T-helper 17 cell (primary cell): ENCODE measurements around the gene KDR. TPM values are rescaled to one million over a fixed set of nuclear protein-coding genes. Genes with fewer than 3 reads are reported as not detected.

ENCODE experiments used
- ATAC-seq: fragments of 150-1000 bp; cut with Tn5 transposase; 2 replicates; pipeline ENCODE4 v1.10.0; 2021; ENCODE audit warnings: mild to moderate bottlenecking, moderate library complexity
- DNase-seq, 3 donors: peaks; one replicate each; pipeline versions ENCODE4 v3.0.0 to v3.0.0-alpha.2; 2020 to 2021
- H3K9me3 ChIP-seq: one replicate; pipeline ENCODE4 v1.7.0; 2013; ENCODE audit warnings: low read length, mild to moderate bottlenecking; ENCODE audit not compliant: control insufficient read depth, poor library complexity, severe bottlenecking
- H3K27ac Mint-ChIP-seq: one replicate; pipeline ENCODE4 v1.8.0; 2022; ENCODE audit warnings: mild to moderate bottlenecking, moderate library complexity, mixed read lengths
- H3K27me3 Mint-ChIP-seq: one replicate; pipeline ENCODE4 v1.8.0; 2022; ENCODE audit warnings: mixed read lengths
- H3K36me3 Mint-ChIP-seq: one replicate; pipeline ENCODE4 v1.8.0; 2022; ENCODE audit warnings: low read depth, mixed read lengths
- H3K4me1 Mint-ChIP-seq: one replicate; pipeline ENCODE4 v1.8.0; 2022; ENCODE audit warnings: mild to moderate bottlenecking, mixed read lengths
- H3K4me3 Mint-ChIP-seq: one replicate; pipeline ENCODE4 v1.8.0; 2022; ENCODE audit warnings: mild to moderate bottlenecking, moderate library complexity, mixed read lengths
- total RNA-seq, 4 donors: library from RNA in 2 of 4; stranded (reverse) in 2 of 4; gene quantifications; one replicate each; pipeline ENCODE4 v1.2.3 and lab custom pipeline; 2022 to 2026

Gene KDR
- total RNA-seq, 2 donors from 2014 or later: not detected

DNA sequence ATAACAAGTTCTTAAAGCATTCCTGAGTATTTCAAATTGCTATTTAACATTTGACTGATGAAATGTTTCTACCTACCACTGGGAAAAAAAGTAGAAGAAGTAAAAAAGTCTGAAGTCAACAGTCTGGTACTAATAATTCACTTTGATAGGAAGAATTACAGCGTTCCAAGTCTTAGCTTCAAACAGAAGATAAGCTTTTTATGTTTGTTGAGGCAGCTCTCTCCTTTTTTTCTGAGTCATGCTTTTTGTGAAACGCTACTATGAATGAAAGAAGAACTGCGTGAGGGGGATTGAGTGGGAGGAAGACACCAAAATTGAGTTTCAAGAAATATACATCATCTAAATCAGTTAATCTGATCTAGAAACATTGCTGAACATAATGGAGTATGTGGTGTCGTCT is 13.0 kb upstream of the KDR start:
- H3K4me1 Mint-ChIP-seq: no peaks in the 10 kb centered on the region
- ATAC-seq (no peak), DNase-seq (no peak)
- H3K27me3 Mint-ChIP-seq: peaks cover 12% of the 10 kb centered on the region
- no peaks in the 10 kb centered on the region for H3K9me3 ChIP-seq
- no peak overlapping the region for H3K4me3 Mint-ChIP-seq
- no peak overlapping the region for H3K27ac Mint-ChIP-seq
- H3K36me3 Mint-ChIP-seq: no peaks in the 10 kb centered on the region

DNA sequence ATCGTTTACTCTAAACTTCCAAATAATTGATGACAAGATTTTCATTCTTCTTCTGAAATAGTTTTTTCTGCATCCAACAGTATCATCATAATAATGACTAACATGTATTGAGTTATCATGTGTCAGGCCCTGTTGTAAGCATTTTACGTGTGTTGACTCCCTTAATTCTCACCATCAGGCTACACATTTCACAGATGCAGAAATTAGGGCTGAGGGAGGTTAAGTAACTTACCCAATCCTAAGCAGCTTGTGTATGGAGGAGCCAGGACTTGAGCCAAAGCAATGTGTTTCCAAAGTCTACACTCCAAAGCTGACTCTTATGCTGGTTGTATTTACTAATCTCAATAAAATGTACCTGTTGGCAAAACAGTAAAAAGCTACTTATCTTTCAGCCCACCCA is 11.2 kb upstream of the KDR start:
- H3K9me3 ChIP-seq: no peaks in the 10 kb centered on the region
- Mint-ChIP-seq H3K27me3 (peaks cover 12% of the 10 kb centered on the region), H3K4me3 (no peak overlapping the region), H3K27ac (no peak overlapping the region), H3K4me1 (no peaks in the 10 kb centered on the region), H3K36me3 (no peaks in the 10 kb centered on the region)
- DNase-seq: no peak
- no peak for ATAC-seq

DNA sequence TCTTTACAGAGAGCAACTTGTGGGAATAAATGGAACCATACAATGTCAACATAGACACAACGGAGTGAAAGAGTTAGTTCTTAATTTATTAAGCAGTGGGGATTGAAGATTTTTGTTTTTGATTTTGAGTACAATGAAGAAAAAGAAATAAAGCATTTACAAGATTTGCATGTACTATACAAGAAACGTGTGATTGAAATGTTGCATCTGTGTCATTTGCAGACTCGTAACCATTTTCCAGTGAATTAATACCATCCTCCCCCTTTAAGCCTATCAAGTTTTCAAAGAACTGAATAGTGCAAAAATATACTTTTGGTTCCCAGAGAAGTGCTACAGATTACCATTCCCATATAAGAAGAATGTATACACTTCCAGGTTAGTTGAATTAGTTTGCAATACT is 8.6 kb upstream of the KDR start:
- Mint-ChIP-seq H3K4me3 (no peak overlapping the region), H3K27me3 (peaks cover 12% of the 10 kb centered on the region), H3K27ac (no peak overlapping the region), H3K36me3 (no peaks in the 10 kb centered on the region), H3K4me1 (no peaks in the 10 kb centered on the region)
- H3K9me3 ChIP-seq: no peaks in the 10 kb centered on the region
- ATAC-seq: no peak
- DNase-seq: no peak

DNA sequence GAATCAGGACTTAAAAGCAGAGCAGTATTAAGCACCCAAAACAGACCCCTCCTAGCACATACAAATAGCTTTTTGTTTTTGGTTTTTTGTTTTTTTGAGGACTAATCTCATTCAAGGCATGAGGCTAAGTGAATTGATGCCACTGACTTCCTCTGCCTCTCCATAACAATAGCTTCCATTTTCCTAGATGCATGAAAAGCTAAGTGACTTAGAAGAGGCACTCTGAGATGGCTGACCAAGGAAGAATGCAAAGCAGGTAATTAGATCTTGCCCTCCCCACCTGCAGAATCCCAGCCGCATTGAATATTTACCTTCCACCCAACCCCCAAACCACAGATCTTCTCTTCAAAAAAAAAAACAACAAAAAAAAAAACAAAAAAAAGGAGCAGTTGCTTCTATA is 7.4 kb upstream of the KDR start:
- Mint-ChIP-seq H3K4me3 (no peak overlapping the region), H3K4me1 (no peaks in the 10 kb centered on the region), H3K27me3 (peaks cover 8% of the 10 kb centered on the region), H3K36me3 (no peaks in the 10 kb centered on the region), H3K27ac (no peak overlapping the region)
- DNase-seq (no peak), ATAC-seq (no peak)
- no peaks in the 10 kb centered on the region for H3K9me3 ChIP-seq

DNA sequence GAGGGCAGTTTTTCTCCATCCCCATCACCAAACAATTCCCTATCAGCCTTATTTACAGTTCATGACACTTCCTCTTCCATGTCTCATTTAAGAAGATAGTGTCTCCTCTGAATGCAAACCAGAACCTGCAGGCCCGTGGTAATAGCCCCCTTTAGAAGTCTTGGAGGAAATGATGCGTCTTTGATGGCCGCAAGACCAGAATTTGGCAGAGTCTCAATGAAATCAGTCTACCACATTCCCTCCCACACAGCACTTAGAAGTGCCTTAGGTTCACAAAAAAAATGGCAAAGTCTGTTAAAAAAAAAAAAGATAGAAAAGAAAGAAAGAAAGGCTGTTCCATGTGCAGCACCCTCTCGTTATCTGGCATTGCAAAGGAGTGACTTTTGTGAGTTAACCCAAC is 2.1 kb upstream of the KDR start:
- Mint-ChIP-seq H3K4me3 (no peak overlapping the region), H3K4me1 (peaks cover 2% of the 10 kb centered on the region)
- no peak for ATAC-seq

DNA sequence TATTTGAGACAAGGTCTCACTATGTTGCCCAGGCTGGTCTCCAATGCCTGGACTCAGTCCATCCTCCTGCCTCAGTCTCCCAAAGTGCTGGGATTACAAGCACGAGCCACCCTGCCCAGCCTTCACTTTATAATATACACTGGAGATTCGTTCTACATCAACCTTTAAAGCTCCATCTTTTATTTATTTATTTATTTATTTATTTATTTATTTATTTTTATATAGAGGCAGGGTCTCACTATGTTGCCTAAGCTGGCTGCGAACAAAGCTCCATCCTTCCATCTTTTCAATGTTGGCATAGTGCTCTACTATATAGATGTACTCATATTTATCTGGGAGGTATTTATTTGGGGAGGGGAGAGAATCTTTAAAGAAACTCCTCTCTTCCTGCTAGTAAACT is 1.7 kb upstream of the KDR start:
- peaks cover 2% of the 10 kb centered on the region for H3K36me3 Mint-ChIP-seq
- H3K4me1 Mint-ChIP-seq: peaks cover 2% of the 10 kb centered on the region
- peak overlapping the region; percentile 19 for H3K4me3 Mint-ChIP-seq
- no peak overlapping the region for H3K27ac Mint-ChIP-seq
- no peaks in the 10 kb centered on the region for H3K9me3 ChIP-seq
- DNase-seq: no peak
- H3K27me3 Mint-ChIP-seq: peaks cover 39% of the 10 kb centered on the region
- ATAC-seq: no peak

More for the DNA sequence above, 2.1 kb upstream of the KDR start:
- no peak for DNase-seq
- peaks cover 39% of the 10 kb centered on the region for H3K27me3 Mint-ChIP-seq
- no peak overlapping the region for H3K27ac Mint-ChIP-seq
- H3K9me3 ChIP-seq: no peaks in the 10 kb centered on the region
- peaks cover 2% of the 10 kb centered on the region for H3K36me3 Mint-ChIP-seq

DNA sequence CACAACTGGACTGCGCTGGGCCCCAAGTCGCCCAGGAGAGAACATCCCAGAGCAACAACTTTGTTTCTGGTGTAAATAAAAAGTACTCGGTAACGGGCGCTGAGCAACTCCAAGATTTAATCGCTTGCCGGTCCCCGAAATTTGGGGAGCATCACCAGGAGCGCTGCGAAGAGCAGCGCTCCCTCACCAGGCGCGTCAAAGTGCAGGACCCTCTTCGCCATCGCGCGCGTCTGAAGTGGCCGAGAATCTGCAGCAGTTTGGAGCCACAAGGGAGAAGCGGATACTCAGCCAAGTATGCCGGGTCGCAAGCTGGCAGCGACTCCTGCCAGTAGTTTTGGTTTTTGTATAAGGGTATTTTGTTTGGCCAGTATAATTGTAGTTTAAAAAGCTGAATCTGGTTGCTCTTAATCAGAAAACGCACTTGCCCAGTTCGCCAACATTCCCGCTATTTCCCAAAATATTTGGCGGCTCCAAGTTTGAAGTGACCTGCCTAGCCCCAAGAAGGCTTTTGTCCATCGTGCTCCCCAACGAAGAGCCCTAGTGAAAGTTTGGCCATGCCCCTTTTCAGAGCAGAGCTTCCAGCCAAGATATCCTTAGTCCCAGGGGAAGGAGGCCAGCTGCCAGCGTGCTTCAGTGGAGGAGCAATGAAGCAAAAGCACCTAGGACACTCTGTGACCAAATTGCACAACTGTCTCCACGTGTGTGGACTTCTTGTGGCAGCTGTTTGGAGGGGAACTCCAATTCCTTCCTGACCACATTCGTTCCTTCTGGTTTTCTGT is 557 bp upstream of the KDR start:
- Mint-ChIP-seq H3K4me3 (peak overlapping the region; percentile 50), H3K4me1 (peaks cover 2% of the 10 kb centered on the region), H3K27ac (no peak overlapping the region), H3K36me3 (peaks cover 2% of the 10 kb centered on the region), H3K27me3 (peaks cover 45% of the 10 kb centered on the region)
- no peak for DNase-seq
- no peak for ATAC-seq
- H3K9me3 ChIP-seq: no peaks in the 10 kb centered on the region

DNA sequence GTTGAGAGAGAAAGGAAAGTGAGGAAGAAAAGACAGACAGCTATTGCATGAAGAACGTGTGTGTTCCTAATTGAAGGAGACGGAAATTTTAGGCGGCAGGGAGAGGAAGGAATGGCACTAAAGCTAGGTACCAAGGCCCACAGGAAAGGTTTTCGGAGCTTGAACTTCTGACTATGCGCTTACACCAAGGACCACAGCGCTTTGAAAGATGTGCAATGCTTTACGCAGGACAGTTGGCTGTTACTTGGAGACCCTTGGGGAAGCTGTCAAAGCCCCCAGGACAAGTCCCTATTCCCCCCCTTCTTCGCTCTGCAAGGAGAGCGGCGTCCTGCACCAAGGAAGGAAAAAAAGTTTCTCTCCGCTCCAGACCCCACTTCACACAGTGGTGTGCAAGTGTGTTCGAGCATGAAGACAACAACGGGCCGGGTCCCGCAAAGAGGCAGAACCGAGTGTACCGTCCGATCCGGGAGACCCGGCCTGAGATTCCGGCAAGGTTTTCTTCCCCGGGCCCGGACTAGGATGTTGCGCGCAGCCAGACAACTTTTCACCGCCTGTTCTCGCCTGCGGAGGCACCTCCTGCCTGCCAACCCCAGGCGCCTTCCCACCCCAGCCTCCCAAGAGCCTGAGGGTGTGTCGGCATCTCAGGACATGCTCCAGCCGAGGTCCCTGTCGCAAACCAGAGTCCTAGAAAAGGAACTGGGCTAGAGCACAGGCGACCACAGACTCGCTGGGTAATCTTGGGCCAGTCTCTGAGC is 896 bp downstream of the KDR start:
- ATAC-seq: no peak
- H3K36me3 Mint-ChIP-seq: peaks cover 2% of the 10 kb centered on the region
- H3K4me1 Mint-ChIP-seq: peaks cover 2% of the 10 kb centered on the region
- no peak overlapping the region for H3K4me3 Mint-ChIP-seq
- H3K27me3 Mint-ChIP-seq: peaks cover 49% of the 10 kb centered on the region
- no peaks in the 10 kb centered on the region for H3K9me3 ChIP-seq
- no peak for DNase-seq
- H3K27ac Mint-ChIP-seq: no peak overlapping the region

DNA sequence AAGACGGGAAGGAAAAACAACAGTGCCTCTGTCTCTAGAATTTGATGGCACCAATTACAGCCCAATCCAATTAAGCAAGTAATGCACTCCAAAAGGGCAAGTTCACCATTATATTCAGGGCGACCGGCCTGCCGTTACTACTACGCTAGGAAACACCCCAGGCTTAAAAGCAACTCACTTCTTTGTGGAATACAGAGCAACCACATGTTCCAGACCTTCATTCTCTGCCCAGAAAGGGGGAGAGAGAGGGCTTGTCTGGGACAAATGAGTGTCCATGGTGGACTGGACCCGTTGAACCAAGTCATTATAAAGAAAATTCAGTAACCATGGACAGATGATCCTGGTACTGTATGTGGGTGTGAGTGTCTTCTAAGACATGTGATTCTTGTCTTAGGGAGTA is 1.6 kb downstream of the KDR start:
- DNase-seq (no peak), ATAC-seq (no peak)
- no peaks in the 10 kb centered on the region for H3K9me3 ChIP-seq
- Mint-ChIP-seq H3K4me1 (peaks cover 2% of the 10 kb centered on the region), H3K27ac (no peak overlapping the region), H3K27me3 (peaks cover 49% of the 10 kb centered on the region), H3K4me3 (no peak overlapping the region), H3K36me3 (peaks cover 2% of the 10 kb centered on the region)

DNA sequence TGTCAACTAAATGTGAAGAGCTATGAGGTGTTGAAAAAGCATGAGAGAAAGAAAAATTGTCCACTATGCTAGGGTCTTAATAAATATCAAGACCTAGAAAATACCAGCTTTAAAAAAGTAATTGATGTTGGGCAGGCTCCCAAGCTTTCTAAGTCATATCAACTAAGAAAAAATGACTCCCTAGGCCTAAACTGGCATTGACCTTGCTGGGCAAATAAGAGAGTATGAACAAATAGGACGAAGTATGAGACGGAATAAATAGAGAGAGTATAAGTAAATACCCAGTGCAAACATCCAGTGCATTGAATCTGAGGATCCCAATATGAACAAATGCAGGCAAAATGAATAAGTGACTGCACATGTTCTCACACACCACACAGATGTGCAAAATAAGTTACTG is 3.2 kb downstream of the KDR start:
- no peak for DNase-seq
- H3K27ac Mint-ChIP-seq: no peak overlapping the region
- H3K36me3 Mint-ChIP-seq: peaks cover 2% of the 10 kb centered on the region
- no peaks in the 10 kb centered on the region for H3K9me3 ChIP-seq
- no peak for ATAC-seq
- no peak overlapping the region for H3K4me3 Mint-ChIP-seq
- H3K27me3 Mint-ChIP-seq: peaks cover 50% of the 10 kb centered on the region
- peaks cover 2% of the 10 kb centered on the region for H3K4me1 Mint-ChIP-seq

DNA sequence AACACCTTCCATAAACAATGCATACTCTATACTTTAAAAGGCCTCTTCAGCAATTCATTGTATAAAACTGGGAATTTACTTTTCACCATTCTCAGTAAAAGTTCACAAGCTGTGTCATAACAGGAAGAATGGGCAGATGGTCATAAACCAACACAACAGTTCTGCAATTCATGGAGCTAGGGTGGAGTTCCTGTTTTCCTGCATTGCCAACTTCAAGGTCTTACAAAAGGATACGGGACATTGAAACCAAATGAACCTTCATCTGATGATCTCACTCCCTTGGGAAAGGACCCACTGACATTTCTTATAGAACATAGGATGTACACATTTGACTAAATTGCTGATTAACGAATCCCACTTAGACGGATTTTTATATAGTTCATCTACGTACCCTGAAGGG is 4.1 kb downstream of the KDR start:
- Mint-ChIP-seq H3K36me3 (peaks cover 2% of the 10 kb centered on the region), H3K27me3 (peaks cover 40% of the 10 kb centered on the region), H3K4me1 (no peaks in the 10 kb centered on the region), H3K27ac (no peak overlapping the region), H3K4me3 (no peak overlapping the region)
- H3K9me3 ChIP-seq: no peaks in the 10 kb centered on the region
- ATAC-seq (no peak), DNase-seq (no peak)

DNA sequence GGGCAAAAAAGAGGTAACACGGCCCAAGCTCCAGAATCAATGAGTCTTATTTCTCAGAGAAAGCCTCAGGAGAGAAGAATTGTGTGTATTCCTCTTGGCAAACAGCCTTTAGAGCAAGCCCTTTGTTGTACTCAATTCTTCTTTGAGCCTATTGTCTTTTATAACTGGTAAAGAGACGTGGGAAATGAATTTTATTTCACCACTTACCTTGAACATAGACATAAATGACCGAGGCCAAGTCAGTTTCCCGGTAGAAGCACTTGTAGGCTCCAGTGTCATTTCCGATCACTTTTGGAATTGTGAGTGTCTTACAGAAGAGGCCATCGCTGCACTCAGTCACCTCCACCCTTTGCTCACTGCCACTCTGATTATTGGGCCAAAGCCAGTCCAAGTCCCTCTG is 7.0 kb downstream of the KDR start:
- Mint-ChIP-seq H3K27ac (no peak overlapping the region), H3K27me3 (peaks cover 16% of the 10 kb centered on the region), H3K36me3 (no peaks in the 10 kb centered on the region), H3K4me1 (no peaks in the 10 kb centered on the region), H3K4me3 (no peak overlapping the region)
- no peaks in the 10 kb centered on the region for H3K9me3 ChIP-seq
- DNase-seq (no peak), ATAC-seq (no peak)

DNA sequence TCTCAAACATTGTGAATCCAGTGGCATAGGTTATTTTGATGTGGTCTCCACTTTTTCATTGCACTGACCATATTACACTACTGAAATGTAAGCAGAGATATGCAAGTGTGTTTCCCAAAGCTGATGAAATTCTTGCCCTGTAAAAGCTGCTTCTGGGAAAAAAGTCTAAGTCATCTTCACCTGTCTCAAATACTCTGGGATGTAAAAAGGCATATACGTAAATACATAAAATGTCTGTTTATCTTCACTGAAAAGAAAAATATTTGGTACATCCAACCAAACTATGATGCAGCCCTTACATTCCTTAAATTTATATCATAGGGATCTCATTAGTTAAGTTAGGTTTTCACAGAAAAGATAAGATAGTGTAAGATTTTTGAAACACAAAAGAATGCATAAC is 7.9 kb downstream of the KDR start:
- Mint-ChIP-seq H3K27me3 (peaks cover 16% of the 10 kb centered on the region), H3K27ac (no peak overlapping the region), H3K4me3 (no peak overlapping the region), H3K4me1 (no peaks in the 10 kb centered on the region), H3K36me3 (no peaks in the 10 kb centered on the region)
- no peak for ATAC-seq
- H3K9me3 ChIP-seq: no peaks in the 10 kb centered on the region
- no peak for DNase-seq

DNA sequence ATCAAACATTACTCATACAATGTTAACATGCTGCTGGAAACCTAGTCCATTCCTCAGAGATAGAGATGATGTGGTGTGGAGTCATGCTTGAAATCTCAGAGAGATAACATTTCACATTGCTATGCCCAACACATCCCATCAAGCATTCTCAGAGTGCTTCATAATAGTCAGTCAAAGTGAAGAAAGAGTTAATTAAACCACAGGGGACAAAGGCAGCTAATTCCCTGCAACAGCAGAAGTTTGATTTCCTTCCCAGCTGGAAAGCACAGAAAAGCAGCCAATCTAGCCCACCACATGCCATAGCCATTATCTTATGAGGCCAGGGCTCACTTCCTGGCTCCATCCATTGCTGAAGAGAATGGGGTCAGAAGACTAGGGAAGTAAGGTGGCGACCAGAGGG is 8.9 kb downstream of the KDR start:
- Mint-ChIP-seq H3K27ac (no peak overlapping the region), H3K36me3 (no peaks in the 10 kb centered on the region), H3K27me3 (peaks cover 14% of the 10 kb centered on the region), H3K4me3 (no peak overlapping the region), H3K4me1 (no peaks in the 10 kb centered on the region)
- no peak for ATAC-seq
- no peaks in the 10 kb centered on the region for H3K9me3 ChIP-seq
- DNase-seq: no peak
